Measurements from ENCODE around the gene WWC1. TPM values are rescaled to one million over a fixed set of nuclear protein-coding genes. Genes with fewer than 3 reads are reported as not detected.
"Not testable (repeated sequence)": the region's sequence is repeated elsewhere in the genome, so short reads cannot be mapped to it uniquely, and the experiment has no call there.

The WWC1 gene
- total RNA-seq, 1 donor from 2014 or later = 0.51 TPM

DNA sequence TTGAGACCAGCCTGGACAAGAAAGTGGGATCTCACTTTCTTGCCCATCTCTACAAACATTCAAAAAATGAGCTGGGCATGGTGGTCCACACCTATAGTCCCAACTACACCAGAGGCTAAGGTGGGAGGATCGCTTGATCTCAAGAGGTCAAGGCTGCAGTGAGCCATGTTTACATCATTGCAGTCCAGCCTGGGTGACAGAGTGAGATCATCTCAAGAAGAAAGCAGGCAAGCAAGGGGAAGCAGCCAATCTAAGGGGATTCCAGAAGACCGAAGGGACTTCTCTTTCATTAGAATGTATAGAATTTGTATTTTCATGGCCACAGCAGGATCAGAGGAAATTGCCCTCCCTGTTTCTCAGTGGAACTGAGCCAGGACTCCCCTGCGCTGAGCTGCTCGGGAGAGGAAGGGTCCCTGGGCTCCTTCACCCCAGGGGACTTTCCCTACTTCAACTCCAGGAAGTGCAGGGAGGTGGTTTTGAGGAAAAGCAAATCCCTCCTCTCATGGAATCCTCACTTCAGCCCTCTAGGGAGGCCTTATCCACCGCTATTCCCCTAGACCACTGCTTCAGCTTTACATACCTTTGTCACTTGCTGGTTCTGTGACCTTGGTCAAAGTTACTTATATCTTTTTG is 12.1 kb downstream of the WWC1 start:
- intact Hi-C loops (cut with DNase I) = no loop called here

DNA sequence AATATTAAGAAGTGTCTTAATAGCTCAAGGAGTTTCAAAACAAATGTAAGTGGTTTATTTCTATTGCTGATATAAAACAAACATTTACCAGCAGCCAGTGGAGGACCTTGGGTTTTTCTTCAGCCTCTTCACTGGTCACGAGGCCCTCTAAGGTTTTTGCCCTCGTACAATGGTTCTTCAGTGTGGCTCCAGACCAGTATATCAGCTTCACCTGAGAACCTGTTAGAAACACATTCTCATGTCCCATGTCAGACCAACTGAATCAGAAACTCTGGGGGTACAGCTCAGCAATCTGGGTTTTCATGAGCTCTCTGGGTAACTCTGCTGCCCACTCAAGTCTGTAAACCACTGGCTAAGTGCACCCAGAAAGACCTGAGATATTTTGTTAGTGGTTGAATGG is 12.9 kb downstream of the WWC1 start:
- intact Hi-C loops (cut with DNase I) = no loop called here
- no peak for DNase-seq (ENCODE audit: low spot score)

More for the DNA sequence above, 12.1 kb downstream of the WWC1 start:
- no peak for DNase-seq (ENCODE audit: low spot score)

DNA sequence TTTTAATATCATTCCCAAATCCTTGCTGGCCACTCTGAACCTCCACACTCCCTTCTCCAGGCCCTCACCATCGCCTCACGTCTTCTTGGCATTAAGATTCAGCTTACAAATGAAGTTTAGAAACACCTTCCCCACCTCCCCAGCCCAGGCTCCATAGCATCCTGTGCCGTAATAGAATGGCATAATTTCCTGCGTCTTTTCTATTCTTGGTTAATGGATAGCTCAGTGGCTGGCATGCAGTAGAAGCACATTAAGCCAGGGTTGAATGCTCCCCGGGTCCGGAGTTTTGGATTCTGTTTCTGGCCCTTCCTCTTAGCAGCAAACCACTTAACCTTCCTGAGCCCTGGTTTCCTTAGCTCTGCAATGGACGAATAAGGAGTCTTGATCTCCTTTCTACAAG is 13.8 kb downstream of the WWC1 start:
- intact Hi-C loops (cut with DNase I) = no loop called here
- DNase-seq (ENCODE audit: low spot score) = no peak

DNA sequence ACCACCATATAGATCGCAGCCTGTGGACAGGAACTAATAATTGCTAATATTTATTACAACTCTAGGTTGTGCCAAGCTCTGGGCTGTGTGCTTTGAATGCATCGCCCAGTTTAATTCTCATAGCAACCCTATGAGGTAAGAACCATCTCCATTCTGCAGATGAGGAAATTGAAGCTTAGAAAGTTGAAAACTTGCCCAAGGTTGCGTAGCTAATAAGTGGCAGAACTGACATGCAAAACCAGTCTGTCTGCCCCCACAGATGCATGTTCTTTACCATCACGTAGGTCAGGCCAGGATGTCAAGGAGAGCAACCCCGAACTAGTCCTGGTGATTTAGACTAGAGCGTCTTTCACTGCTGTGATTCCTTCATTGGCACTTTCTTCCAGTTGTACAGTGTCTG is 15.6 kb downstream of the WWC1 start:
- intact Hi-C loops (cut with DNase I) = no loop called here
- no peak for DNase-seq (ENCODE audit: low spot score)

DNA sequence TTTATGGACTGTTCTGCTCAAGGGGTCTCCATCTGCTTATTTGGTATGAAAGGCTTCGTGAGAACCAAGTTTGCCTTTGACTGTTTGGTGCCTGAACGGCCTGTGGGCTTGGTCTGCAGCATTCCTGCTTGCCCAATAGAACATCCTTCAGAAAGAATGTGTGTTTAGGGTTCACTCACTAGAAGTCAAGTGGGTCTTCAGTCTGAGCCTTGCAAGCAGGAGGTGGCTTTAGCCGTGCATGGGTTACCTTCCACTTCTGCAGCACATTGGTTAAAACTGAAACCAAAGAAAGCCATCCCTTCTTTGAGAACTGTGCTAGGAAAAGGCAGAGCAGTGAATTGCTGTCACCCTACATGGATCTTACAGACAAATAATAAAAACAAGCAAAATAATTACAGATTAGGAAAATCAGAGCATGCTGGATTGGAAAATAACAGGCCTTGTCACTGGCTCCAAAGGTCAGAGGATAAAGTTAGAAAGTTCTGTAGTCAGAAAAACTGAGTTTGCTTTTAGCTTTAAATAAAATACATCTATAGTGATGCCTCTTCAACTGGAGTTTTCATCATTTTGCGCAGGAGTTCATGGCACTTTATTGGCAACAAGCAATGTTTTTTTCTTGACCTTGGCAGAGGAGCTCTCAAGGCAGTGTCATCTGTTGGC is 16.6 kb downstream of the WWC1 start:
- no peak for DNase-seq (ENCODE audit: low spot score)
- intact Hi-C loops (cut with DNase I) = no loop called here

DNA sequence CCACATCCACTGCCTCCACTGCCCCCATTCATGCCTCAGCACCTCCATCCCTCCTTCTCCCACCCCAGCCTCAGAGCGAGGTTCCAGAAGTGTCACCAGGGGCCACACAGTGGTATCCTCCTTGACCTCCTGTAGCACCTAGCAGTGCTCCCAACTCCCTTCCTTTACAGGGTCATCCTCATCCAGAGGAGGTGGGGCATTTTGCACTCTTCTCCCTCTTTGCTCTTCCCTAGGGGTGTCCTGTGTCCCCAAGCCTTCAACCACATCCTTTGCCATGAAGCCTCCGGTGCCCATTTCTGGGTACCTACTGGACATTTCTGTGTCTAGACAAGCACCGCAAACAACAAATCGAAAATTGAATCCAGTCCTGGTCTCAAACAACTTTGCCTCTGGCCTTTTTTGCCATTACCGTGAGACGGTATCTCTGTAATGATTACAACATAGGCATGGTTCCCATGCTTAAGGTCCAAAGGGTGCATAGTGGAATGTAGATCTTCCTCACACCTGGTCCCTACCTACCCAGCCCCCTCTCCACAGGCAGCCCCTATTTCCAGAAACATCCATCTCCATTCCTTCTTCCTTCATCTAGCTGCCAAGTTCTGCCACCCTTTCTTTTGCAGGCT is 17.6 kb downstream of the WWC1 start:
- no peak for DNase-seq (ENCODE audit: low spot score)
- intact Hi-C loops (cut with DNase I) = no loop called here

DNA sequence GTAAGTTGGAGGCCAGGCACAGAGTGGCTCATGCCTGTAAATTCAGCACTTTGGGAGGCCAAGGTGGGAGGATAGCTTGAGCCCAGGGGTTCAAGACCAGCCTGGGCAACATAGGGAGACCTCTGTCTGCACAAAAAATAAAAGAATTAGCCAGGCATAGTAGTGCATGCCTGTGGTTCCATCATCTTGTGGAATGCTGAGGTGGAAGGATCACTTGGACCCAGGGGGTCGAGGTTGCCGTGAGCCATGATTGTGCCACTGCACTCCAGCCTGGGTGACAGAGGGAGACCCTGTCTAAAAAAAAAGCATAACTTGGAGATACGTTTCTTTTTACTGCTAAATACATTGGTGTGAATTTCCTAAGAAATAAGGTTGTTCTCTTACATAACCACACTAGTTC is 19.1 kb downstream of the WWC1 start:
- DNase-seq (ENCODE audit: low spot score); intact Hi-C loops (cut with DNase I): not testable (repeated sequence)

DNA sequence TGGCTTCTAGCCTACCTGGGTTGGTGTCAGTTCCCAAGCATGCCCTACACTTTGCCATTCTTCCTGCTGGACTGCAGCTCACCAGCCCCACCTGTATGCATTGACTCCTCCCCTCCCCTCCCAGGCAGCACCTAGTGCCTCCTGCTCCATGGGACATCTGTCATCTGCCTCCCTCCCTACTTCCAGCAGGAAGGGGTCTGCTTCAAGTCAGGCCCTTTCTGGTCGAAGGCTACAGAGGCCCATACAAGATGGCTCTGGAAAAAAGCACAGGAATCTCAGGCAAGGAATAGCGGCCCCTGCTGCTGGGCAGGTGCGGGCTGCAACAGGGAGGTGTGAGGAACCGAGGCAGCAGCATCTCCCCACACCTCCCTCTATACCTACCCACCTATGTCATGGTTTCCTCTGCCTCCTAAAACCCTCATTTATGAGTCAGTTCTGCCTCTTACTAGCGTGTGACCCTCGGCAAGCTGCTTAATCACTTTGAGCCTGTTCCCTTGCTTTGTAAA is 19.7 kb downstream of the WWC1 start:
- DNase-seq (ENCODE audit: low spot score) = no peak
- intact Hi-C loops (cut with DNase I) = no loop called here

DNA sequence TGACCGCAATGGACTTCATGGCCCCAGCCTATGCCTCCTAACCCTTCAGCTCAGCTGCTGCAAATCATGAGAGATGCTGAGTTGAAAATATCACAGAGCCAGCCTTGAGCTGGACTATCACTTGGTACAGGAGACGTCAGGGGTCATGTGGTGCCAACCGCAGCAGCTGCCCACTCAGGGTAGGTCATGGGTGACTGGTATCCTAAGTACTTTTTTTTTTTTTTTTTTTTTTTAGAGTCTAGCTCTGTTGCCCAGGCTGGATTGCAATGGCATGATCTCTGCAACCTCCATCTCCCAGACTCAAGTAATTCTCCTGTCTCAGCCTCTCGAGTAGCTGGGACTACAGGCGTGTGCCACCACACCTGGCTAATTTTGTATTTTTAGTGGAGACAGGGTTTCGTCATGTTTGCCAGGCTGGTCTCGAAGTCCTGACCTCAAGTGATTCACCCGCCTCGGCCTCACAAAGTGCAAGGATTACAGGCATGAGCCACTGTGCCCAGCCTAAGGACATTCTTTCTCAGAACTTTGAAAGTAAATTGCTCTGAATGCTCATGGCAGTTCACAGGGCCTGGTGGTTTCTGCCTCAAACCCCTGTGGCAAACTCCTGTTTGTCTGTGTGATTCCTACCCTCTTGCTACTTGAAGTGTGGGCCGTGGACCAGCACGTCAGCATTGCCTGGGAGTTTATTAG is 21.3 kb downstream of the WWC1 start:
- intact Hi-C loops (cut with DNase I) = no loop called here
- DNase-seq (ENCODE audit: low spot score) = no peak

DNA sequence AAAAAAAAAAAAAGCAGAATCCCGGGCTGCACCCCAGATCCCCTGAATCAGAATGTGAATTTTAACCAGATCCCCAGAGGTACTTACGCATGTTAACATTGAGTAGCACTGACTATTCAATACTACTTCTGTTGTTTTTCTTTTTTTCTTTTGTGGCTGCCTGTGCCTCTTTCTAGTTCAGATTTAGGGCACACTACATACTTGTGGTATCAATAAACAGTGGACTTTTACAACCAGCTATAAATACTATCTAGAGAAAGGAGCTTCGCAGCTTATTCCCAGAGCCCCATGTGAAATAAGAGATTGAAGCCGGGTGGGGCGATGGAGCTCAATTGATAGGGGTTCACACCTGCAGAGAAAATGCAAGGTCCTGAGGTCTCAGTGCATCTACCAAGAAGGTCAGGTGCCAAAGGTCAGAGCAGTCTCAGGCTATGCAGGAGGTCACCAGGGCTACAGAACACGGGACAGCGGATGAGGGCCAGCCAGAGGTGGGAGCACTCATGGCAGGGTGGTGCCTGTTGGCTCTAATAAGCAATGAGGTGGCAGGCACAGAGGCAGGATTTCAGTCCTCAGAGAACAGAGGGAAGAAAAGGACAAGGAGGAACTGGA is 22.3 kb downstream of the WWC1 start:
- no peak for DNase-seq (ENCODE audit: low spot score)
- intact Hi-C loops (cut with DNase I) = no loop called here

DNA sequence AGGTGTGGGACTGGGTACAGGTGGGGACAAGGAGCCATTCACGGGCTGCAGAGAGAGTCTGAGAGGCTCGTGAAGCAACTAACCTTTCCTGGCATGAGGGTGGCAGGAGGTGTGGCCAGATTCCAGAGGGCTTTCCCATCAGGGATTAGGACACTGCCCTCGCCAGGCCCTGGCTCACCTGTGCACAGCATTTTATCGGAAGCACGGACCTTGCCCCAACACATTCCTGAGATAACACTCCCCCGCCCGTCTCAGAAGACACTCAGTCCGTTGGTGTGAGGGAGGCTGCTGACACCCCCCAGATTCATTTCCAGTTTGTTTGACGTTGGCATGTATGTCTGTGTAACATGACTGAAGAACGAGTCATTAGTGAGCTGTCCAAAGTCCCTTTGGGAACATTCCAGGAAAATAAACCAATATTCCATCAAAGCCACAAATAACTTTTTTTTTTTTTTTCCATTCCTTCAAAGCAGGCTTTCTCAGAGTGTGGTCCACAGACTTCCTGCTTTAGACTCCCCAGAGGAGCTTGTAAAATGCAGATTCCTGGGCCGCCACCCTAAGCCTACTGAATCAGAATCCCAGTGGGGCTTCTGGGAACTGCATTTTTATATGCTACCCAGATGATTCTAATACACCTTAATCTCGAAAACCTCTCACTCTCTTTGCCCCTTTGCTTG is 23.4 kb downstream of the WWC1 start:
- DNase-seq (ENCODE audit: low spot score) = no peak
- intact Hi-C loops (cut with DNase I) = no loop called here

DNA sequence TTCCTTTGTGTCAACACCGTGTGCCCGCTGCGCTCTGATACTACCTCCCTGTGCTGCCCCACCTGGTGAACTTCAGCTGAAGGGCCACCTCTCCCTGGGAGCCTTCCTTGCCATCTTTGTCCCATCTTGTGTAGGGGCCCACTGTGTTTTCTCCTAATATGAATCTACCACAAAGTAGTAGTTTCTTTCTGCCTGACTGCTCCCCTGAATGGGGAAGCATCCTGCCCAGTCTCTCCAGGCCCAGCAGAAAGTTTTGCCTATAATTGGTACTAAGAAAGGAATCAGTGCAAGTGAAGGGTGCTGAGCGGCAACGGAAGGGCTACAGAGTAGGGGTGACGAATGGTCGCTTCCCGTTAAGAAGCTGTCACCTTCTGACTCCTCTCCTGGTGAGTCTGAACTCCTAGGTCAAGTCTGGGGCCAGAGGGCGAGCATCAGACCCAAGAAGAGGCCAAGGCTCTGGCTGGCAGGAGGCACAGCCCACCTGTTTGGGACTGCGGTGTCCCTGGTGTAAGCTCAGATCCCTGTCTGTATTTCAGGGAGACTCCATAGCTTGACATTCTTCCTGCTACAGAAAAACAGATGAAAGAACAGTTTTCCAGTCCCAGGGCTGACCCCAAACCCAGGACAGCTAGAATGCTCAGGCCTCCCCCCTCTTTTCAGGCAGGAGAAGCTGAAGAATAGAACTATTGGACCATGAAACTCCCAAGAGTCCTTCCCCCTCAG is 24.1 kb downstream of the WWC1 start:
- no peak for DNase-seq (ENCODE audit: low spot score)
- intact Hi-C loops (cut with DNase I) = no loop called here

DNA sequence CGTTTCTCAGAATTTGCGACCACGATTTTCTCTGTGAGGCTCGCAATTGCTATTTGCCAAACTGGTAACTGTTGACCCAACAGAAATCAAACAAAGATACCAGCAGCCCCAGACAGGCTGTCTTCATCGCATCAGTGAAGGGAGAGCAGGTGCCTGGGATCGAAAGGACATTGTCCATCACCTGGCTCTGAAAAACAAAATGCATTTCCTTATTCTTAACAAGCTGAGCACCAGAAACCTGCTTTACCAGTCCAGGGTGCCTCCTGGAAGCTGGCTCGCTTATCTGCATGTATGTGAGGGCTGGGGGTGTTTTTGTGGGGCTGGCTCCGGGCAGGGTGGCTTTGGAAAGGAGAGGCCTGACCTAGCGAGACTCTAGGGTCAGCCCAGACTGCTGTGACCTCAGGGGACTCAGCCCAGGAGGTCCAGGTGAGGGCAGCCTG is 24.7 kb downstream of the WWC1 start:
- DNase-seq (ENCODE audit: low spot score) = no peak
- intact Hi-C loops (cut with DNase I) = no loop called here

DNA sequence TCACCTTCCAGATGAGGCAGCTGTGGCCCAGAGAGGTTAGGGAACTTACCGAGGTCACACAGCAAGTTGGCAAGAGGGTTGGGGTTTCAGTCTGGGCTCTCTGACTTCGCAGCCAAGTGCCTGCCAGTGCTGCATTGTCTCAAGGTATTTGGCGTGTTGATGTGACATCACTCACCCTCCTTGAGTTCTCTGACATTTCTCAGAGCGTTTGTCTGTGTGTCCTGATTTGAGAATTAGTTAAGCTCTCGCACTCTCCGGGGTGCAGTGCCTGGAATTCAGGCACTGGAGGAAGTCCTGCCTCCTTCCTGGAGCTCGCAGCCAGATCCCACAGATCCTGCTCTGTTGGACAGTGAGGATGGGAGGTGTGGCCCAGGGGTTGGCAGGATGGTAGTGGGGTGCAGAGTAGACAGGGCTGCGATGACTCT is 25.7 kb downstream of the WWC1 start:
- DNase-seq (ENCODE audit: low spot score) = no peak

DNA sequence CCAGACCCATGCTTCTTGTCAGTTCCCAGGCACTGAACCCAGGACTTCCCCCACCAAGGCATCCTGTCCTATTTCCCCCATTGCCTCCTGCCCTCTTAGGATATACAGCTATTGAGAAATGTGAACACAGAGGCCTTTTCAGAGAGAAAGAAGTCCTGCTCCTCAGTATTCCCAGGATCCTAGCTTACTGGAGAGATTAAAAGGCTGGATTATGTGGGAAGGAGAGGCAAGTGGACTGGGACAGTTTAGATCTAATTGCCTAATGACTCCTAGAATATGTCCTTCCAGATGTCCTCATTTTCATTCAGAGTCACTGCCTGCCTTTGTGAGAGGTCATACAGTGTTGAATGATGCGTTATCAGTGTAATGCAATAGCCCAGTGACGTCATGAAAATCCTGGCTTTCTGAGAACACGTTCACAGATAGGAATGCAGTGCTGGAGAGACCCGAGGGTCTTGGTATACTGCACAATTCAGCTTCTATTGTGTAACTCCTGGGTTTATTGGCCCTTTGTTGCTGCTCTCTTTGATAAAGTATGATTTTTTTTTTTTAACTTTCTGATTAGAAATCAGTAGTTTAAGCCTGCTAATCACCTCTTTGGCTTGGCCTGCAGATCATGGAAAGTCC is 26.2 kb downstream of the WWC1 start:
- intact Hi-C loops (cut with DNase I) = no loop called here
- no peak for DNase-seq (ENCODE audit: low spot score)

More for the DNA sequence above, 25.7 kb downstream of the WWC1 start:
- intact Hi-C loops (cut with DNase I) = no loop called here

DNA sequence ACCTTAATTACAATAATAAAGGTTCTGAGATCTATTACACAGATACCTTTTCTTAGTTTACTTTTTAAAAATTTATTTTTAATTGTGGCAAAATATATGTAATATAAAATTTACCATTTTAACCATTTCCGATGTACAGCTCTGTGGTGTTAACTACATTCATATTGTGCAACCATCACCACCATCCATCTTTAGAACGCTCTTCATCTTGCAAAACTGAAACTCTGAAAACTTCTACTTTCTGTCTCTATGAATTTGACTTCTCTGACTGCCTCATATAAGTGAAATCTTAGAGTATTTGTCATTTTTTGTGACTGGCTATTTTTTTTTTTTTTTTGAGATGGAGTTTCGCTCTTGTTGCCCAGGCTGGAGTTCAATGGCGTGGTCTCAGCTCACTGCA is 26.8 kb downstream of the WWC1 start:
- intact Hi-C loops (cut with DNase I) = no loop called here
- no peak for DNase-seq (ENCODE audit: low spot score)

DNA sequence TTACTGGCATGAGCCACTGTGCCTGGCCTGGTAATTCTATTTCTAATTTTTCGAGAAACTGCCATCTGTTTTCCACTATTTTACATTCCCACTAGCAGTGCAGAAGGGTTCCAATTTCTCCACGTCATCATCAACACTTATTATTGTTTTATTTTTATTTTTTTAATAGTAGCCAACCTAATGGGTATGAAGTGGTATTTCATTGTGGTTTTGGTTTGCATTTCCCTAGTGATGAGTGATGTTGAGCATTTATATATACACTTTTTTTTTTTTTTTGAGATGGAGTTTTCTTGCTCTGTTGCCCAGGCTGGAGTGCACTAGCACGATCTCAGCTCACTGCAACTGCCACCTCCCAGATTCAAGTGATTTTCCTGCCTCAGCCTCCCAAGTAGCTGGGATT is 28.3 kb downstream of the WWC1 start:
- intact Hi-C loops (cut with DNase I) = no loop called here
- no peak for DNase-seq (ENCODE audit: low spot score)

DNA sequence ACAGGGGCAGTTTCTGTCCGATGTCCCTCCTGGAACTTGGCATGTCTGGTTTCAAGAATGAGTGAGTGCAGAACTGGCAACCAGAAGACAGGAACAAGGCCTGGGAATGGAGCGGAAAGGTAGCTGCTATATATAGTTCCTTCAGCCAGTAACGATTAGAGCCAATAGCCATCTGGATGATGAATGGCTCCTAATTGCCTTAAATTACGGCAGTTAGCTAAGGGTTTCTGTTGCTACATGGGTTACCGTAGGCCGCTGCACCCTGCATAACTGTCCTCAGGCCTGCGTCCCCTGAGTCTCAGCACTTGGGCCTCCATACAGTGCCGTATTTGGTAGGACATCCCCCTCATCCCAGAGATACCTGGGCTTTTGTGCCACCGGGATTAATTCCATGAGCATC is 29.4 kb downstream of the WWC1 start:
- no peak for DNase-seq (ENCODE audit: low spot score)
- intact Hi-C loops (cut with DNase I) = no loop called here

Data from cardiac septum (tissue), 1 donor.